ENCODE measurements around the gene MARCHF6.
"Not testable (repeated sequence)": the region's sequence is repeated elsewhere in the genome, so short reads cannot be mapped to it uniquely, and the experiment has no call there.

The MARCHF6 gene

GRCh38 chr5:10323588-10324488, 29.7 kb upstream of the MARCHF6 start:
- DNase-seq (ENCODE audit: low read depth) = no peak

- DNase-seq (ENCODE audit: low read depth) = no peak
Measured at GRCh38 chr5:10324518-10325370, 28.8 kb upstream of the MARCHF6 start.

GRCh38 chr5:10328323-10328722, 25.2 kb upstream of the MARCHF6 start:
- no peak for DNase-seq (ENCODE audit: low read depth)

GRCh38 chr5:10329446-10329819, 24.1 kb upstream of the MARCHF6 start:
- DNase-seq (ENCODE audit: low read depth) = no peak

GRCh38 chr5:10329820-10330481, 23.5 kb upstream of the MARCHF6 start:
- DNase-seq (ENCODE audit: low read depth) = no peak

- no peak for DNase-seq (ENCODE audit: low read depth)
Measured at GRCh38 chr5:10330511-10331230, 22.8 kb upstream of the MARCHF6 start.

GRCh38 chr5:10331341-10331796, 22.1 kb upstream of the MARCHF6 start:
- DNase-seq (ENCODE audit: low read depth) = no peak

GRCh38 chr5:10332301-10332700, 21.2 kb upstream of the MARCHF6 start:
- no peak for DNase-seq (ENCODE audit: low read depth)

- DNase-seq (ENCODE audit: low read depth) = no peak
Measured at GRCh38 chr5:10333154-10334006, 20.1 kb upstream of the MARCHF6 start.

- DNase-seq (ENCODE audit: low read depth) = no peak
Measured at GRCh38 chr5:10334831-10335230, 18.7 kb upstream of the MARCHF6 start.

GRCh38 chr5:10335711-10336470, 17.6 kb upstream of the MARCHF6 start:
- DNase-seq (ENCODE audit: low read depth) = no peak

GRCh38 chr5:10337107-10337506, 16.4 kb upstream of the MARCHF6 start:
- no peak for DNase-seq (ENCODE audit: low read depth)

GRCh38 chr5:10337986-10338385, 15.5 kb upstream of the MARCHF6 start:
- no peak for DNase-seq (ENCODE audit: low read depth)

- no peak for DNase-seq (ENCODE audit: low read depth)
Measured at GRCh38 chr5:10338686-10339057, 14.8 kb upstream of the MARCHF6 start.

GRCh38 chr5:10339058-10339811, 14.3 kb upstream of the MARCHF6 start:
- DNase-seq (ENCODE audit: low read depth) = no peak

GRCh38 chr5:10339958-10340357, 13.5 kb upstream of the MARCHF6 start:
- no peak for DNase-seq (ENCODE audit: low read depth)

GRCh38 chr5:10343486-10343885, 10.0 kb upstream of the MARCHF6 start:
- no peak for DNase-seq (ENCODE audit: low read depth)

- DNase-seq (ENCODE audit: low read depth) = not testable (repeated sequence)
Measured at GRCh38 chr5:10344461-10345106, 8.9 kb upstream of the MARCHF6 start.

GRCh38 chr5:10348258-10348657, 5.2 kb upstream of the MARCHF6 start:
- no peak for DNase-seq (ENCODE audit: low read depth)
